OCI-LY1 (cell line): ENCODE results near the gene PBX1.

Source experiments
- EZH2 ChIP-seq: fragments of 200-600 bp; sonication (generic), shearing (Covaris generic); IDR thresholded peaks from 2 replicates; pipeline ENCODE4 v1.8.0; 2017; ENCODE audit warnings: borderline replicate concordance, mixed run types, mild to moderate bottlenecking, antibody characterized with exemption, low read length, moderate library complexity, mixed read lengths
- TF ChIP-seq, protein P1 (sequence below): fragments of 200-600 bp; sonication (generic), shearing (Covaris generic); IDR thresholded peaks from 2 replicates; pipeline ENCODE4 v1.5.1; 2017; ENCODE audit warnings: mild to moderate bottlenecking, antibody characterized with exemption, low read length, moderate library complexity, mixed read lengths

GRCh38 chr1:164564378-164564777 lies 5.4 kb downstream of the PBX1 start:
- TF ChIP-seq, protein P1, sequence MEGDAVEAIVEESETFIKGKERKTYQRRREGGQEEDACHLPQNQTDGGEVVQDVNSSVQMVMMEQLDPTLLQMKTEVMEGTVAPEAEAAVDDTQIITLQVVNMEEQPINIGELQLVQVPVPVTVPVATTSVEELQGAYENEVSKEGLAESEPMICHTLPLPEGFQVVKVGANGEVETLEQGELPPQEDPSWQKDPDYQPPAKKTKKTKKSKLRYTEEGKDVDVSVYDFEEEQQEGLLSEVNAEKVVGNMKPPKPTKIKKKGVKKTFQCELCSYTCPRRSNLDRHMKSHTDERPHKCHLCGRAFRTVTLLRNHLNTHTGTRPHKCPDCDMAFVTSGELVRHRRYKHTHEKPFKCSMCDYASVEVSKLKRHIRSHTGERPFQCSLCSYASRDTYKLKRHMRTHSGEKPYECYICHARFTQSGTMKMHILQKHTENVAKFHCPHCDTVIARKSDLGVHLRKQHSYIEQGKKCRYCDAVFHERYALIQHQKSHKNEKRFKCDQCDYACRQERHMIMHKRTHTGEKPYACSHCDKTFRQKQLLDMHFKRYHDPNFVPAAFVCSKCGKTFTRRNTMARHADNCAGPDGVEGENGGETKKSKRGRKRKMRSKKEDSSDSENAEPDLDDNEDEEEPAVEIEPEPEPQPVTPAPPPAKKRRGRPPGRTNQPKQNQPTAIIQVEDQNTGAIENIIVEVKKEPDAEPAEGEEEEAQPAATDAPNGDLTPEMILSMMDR = no peak
- no peak for TF ChIP-seq EZH2
